H9 (cell line): ENCODE results near the gene BTLA. TPM values are rescaled to one million over a fixed set of nuclear protein-coding genes. Genes with fewer than 3 reads are reported as not detected.
"Not testable (repeated sequence)": the region's sequence is repeated elsewhere in the genome, so short reads cannot be mapped to it uniquely, and the experiment has no call there.

ENCODE experiments used
- DNase-seq: peaks from one replicate; pipeline ENCODE4 v3.0.0-alpha.2; 2017
- H2AFZ ChIP-seq: one replicate; pipeline ENCODE4 v1.6.1; 2013; ENCODE audit warnings: mild to moderate bottlenecking, low read length, control low read depth, moderate library complexity
- H2AK5ac ChIP-seq: 2 replicates; pipeline ENCODE4 v1.6.1; 2013; ENCODE audit warnings: low read length, control low read depth, mixed read lengths; ENCODE audit not compliant: insufficient read length
- H2BK120ac ChIP-seq: one replicate; pipeline ENCODE4 v1.6.1; 2013; ENCODE audit warnings: low read depth, mild to moderate bottlenecking, low read length, control low read depth, inconsistent platforms; ENCODE audit not compliant: poor library complexity, severe bottlenecking
- H2BK12ac ChIP-seq: 2 replicates; pipeline ENCODE4 v1.6.1; 2013; ENCODE audit warnings: low read length, control low read depth, mixed read lengths, low read depth; ENCODE audit not compliant: insufficient read length
- H2BK15ac ChIP-seq: 2 replicates; pipeline ENCODE4 v1.6.1; 2013; ENCODE audit warnings: low read depth, low read length, control low read depth
- H2BK20ac ChIP-seq: one replicate; pipeline ENCODE4 v1.6.1; 2013; ENCODE audit warnings: low read depth, mild to moderate bottlenecking, low read length, control low read depth, inconsistent platforms; ENCODE audit not compliant: poor library complexity, severe bottlenecking
- H2BK5ac ChIP-seq: 2 replicates; pipeline ENCODE4 v1.6.1; 2013; ENCODE audit warnings: low read length, control low read depth, mixed read lengths; ENCODE audit not compliant: insufficient read length
- H3K14ac ChIP-seq: 2 replicates; pipeline ENCODE4 v1.6.1; 2013; ENCODE audit warnings: low read length, control low read depth; ENCODE audit not compliant: insufficient read depth
- H3K18ac ChIP-seq: 2 replicates; pipeline ENCODE4 v1.6.1; 2013; ENCODE audit warnings: low read depth, mild to moderate bottlenecking, mixed read lengths, low read length, control low read depth; ENCODE audit not compliant: insufficient read length
- H3K23ac ChIP-seq: 2 replicates; pipeline ENCODE4 v1.6.1; 2013; ENCODE audit warnings: low read length, control low read depth, mixed read lengths, low read depth; ENCODE audit not compliant: insufficient read length
- H3K23me2 ChIP-seq: 2 replicates; pipeline ENCODE4 v1.6.1; 2013; ENCODE audit warnings: low read depth, mild to moderate bottlenecking, mixed read lengths, low read length, control low read depth; ENCODE audit not compliant: insufficient read length, poor library complexity, severe bottlenecking
- H3K27ac ChIP-seq: 2 replicates; pipeline ENCODE4 v1.5.1; 2013; ENCODE audit warnings: low read length, control low read depth, mixed read lengths, low read depth; ENCODE audit not compliant: insufficient read length
- H3K27me3 ChIP-seq: 2 replicates; pipeline ENCODE4 v1.6.1; 2013; ENCODE audit warnings: low read length, control low read depth, inconsistent platforms; ENCODE audit not compliant: insufficient read depth
- H3K4ac ChIP-seq: 2 replicates; pipeline ENCODE4 v1.6.1; 2013; ENCODE audit warnings: low read depth, mild to moderate bottlenecking, control low read depth, inconsistent platforms, low read length, moderate library complexity
- H3K4me1 ChIP-seq: 2 replicates; pipeline ENCODE4 v1.6.1; 2013; ENCODE audit warnings: low read length, control low read depth, inconsistent platforms; ENCODE audit not compliant: insufficient read depth
- H3K4me2 ChIP-seq: 2 replicates; pipeline ENCODE4 v1.6.1; 2013; ENCODE audit warnings: low read length, control low read depth, mixed read lengths; ENCODE audit not compliant: insufficient read length, insufficient read depth
- H3K56ac ChIP-seq: 2 replicates; pipeline ENCODE4 v1.6.1; 2013; ENCODE audit warnings: low read depth, mild to moderate bottlenecking, mixed read lengths, low read length, control low read depth; ENCODE audit not compliant: insufficient read length
- H3K79me1 ChIP-seq: 2 replicates; pipeline ENCODE4 v1.6.1; 2013; ENCODE audit warnings: low read depth, mild to moderate bottlenecking, moderate library complexity, low read length, control low read depth, inconsistent platforms; ENCODE audit not compliant: insufficient read depth, poor library complexity, severe bottlenecking
- H3K79me2 ChIP-seq: 2 replicates; pipeline ENCODE4 v1.6.1; 2013; ENCODE audit warnings: low read length, control low read depth, inconsistent platforms; ENCODE audit not compliant: insufficient read depth
- H3K9ac ChIP-seq: 2 replicates; pipeline ENCODE4 v1.6.1; 2013; ENCODE audit warnings: low read length, control low read depth, mixed read lengths; ENCODE audit not compliant: insufficient read length; ENCODE audit errors: extremely low read depth
- H3K9me3 ChIP-seq: one replicate; pipeline ENCODE4 v1.6.1; 2013; ENCODE audit warnings: low read depth, low read length, inconsistent platforms; ENCODE audit not compliant: control insufficient read depth
- H3T11ph ChIP-seq: one replicate; pipeline ENCODE4 v1.6.1; 2013; ENCODE audit warnings: mild to moderate bottlenecking, low read length, control low read depth, inconsistent platforms
- H4K20me1 ChIP-seq: one replicate; pipeline ENCODE4 v1.6.1; 2013; ENCODE audit not compliant: control insufficient read depth, insufficient read length, insufficient read depth
- H4K5ac ChIP-seq: 2 replicates; pipeline ENCODE4 v1.6.1; 2013; ENCODE audit warnings: low read depth, mild to moderate bottlenecking, mixed read lengths, low read length, control low read depth; ENCODE audit not compliant: insufficient read length
- H4K8ac ChIP-seq: replicated peaks from 2 replicates; pipeline ENCODE4 v1.6.1; 2013; ENCODE audit warnings: low read length, control low read depth, mixed read lengths, low read depth; ENCODE audit not compliant: insufficient read length
- H4K91ac ChIP-seq: 2 replicates; pipeline ENCODE4 v1.6.1; 2013; ENCODE audit warnings: low read depth, mild to moderate bottlenecking, moderate library complexity, mixed read lengths, low read length, control low read depth; ENCODE audit not compliant: insufficient read length
- H3K27ac Mint-ChIP-seq, 3 experiments: 2 replicates in 2 of 3; 3 replicates in 1 of 3; pipeline ENCODE4 v1.8.0; 2020 to 2021; ENCODE audit warnings: mixed read lengths in 3 of 3, mild to moderate bottlenecking in 1 of 3, moderate library complexity in 1 of 3
- H3K27me3 Mint-ChIP-seq: 2 replicates; pipeline ENCODE4 v1.8.0; 2021; ENCODE audit warnings: low read depth, mild to moderate bottlenecking, moderate library complexity, mixed read lengths
- H3K36me3 Mint-ChIP-seq, 3 experiments: 2 replicates in 2 of 3; 3 replicates in 1 of 3; pipeline ENCODE4 v1.8.0; 2020 to 2021; ENCODE audit warnings: low read depth in 3 of 3, mixed read lengths in 3 of 3; ENCODE audit not compliant: insufficient read depth in 1 of 3
- H3K4me1 Mint-ChIP-seq, 2 experiments: 2 replicates each; pipeline ENCODE4 v1.8.0; 2020; ENCODE audit warnings: mixed read lengths in 2 of 2
- H3K4me3 Mint-ChIP-seq, 2 experiments: 2 replicates in 1 of 2; 3 replicates in 1 of 2; pipeline ENCODE4 v1.8.0; 2020 to 2021; ENCODE audit warnings: mild to moderate bottlenecking in 2 of 2, mixed read lengths in 2 of 2, moderate library complexity in 1 of 2
- H3K9me3 Mint-ChIP-seq, 2 experiments: 2 replicates in 1 of 2; 3 replicates in 1 of 2; pipeline ENCODE4 v1.8.0; 2020; ENCODE audit warnings: mild to moderate bottlenecking in 2 of 2, mixed read lengths in 2 of 2, moderate library complexity in 1 of 2
- CTCF ChIP-seq: fragments of 200-600 bp; sonication (generic); conservative IDR thresholded peaks from 3 replicates; pipeline ENCODE4 v1.8.0; 2021; ENCODE audit warnings: antibody characterized with exemption, mild to moderate bottlenecking
- WGBS: extraction: QIAGEN DNeasy Blood & Tissue Kit; methylation state at CpG from one replicate; pipeline ENCODE4 v1.1.7; 2013; ENCODE audit warnings: missing lambda C conversion rate, low lambda C conversion rate, mixed read lengths; ENCODE audit not compliant: insufficient read length; ENCODE audit errors: extremely low coverage; 5-methylcytosine and 5-hydroxymethylcytosine counted together
- total RNA-seq: library from RNA; stranded (reverse); gene quantifications from 2 replicates; pipeline ENCODE4 v1.2.1, GENCODE V29; 2021

The BTLA gene
- total RNA-seq, 1 experiment from 2014 or later = not detected

- Histone ChIP-seq H3K14ac (no peak overlapping the region), H4K5ac (no peak overlapping the region), H3K18ac (no peak overlapping the region), H3K23me2 (no peaks in the 10 kb centered on the region), H3T11ph (no peak overlapping the region), H3K23ac (no peak overlapping the region), H2BK120ac (no peak overlapping the region), H3K27ac (no peak overlapping the region), H2BK15ac (no peak overlapping the region), H3K9ac (no peak overlapping the region), H4K20me1 (no peaks in the 10 kb centered on the region), H3K56ac (no peak overlapping the region), H2BK5ac (no peak overlapping the region), H3K79me2 (peaks cover 2% of the 10 kb centered on the region; the same call in 1 of the 2 replicates), H4K8ac (no peak overlapping the region), H2AK5ac (no peak overlapping the region), H3K4ac (no peak overlapping the region), H3K4me2 (no peak overlapping the region), H2AFZ (no peak overlapping the region), H2BK20ac (no peak overlapping the region), H4K91ac (no peak overlapping the region), H3K79me1 (no peaks in the 10 kb centered on the region), H3K9me3 (no peaks in the 10 kb centered on the region), H3K27me3 (no peaks in the 10 kb centered on the region), H2BK12ac (no peak overlapping the region), H3K4me1 (no peaks in the 10 kb centered on the region)
- WGBS = no CpG with 5 or more reads among the region's 1 CpG
- no peaks in the 10 kb centered on the region for H3K27me3 Mint-ChIP-seq
- peaks cover 21 to 31% of the 10 kb centered on the region in 2 experiments for H3K9me3 Mint-ChIP-seq
- no peak for TF ChIP-seq CTCF
- H3K36me3 Mint-ChIP-seq = peaks cover 29 to 35% (median 34%) of the 10 kb centered on the region in 3 experiments
- H3K4me1 Mint-ChIP-seq = peaks cover 30 to 34% of the 10 kb centered on the region in 2 experiments
- no peak for DNase-seq
- H3K4me3 Mint-ChIP-seq = no peak overlapping the region
- H3K27ac Mint-ChIP-seq = no peak overlapping the region
Measured at GRCh38 chr3:112424394-112424793, 74.9 kb downstream of the BTLA start.

- not testable (repeated sequence) for H3K27ac ChIP-seq, H3K27me3 ChIP-seq, H3K4me1 ChIP-seq, H3K4me2 ChIP-seq, H3K27me3 Mint-ChIP-seq, H3K56ac ChIP-seq, DNase-seq, H2BK15ac ChIP-seq, H3T11ph ChIP-seq, H4K8ac ChIP-seq, H4K20me1 ChIP-seq, H3K23ac ChIP-seq, H3K79me2 ChIP-seq, H3K23me2 ChIP-seq, H2BK20ac ChIP-seq, H2BK5ac ChIP-seq, H3K18ac ChIP-seq, H2AFZ ChIP-seq, H2BK120ac ChIP-seq, H2BK12ac ChIP-seq, H3K14ac ChIP-seq, H2AK5ac ChIP-seq, H3K4ac ChIP-seq, H4K5ac ChIP-seq, H3K79me1 ChIP-seq, H3K9me3 ChIP-seq, H4K91ac ChIP-seq
- Mint-ChIP-seq H3K4me3 (peak overlapping the region; percentile 77 to 91), H3K4me1 (peaks cover 41 to 42% of the 10 kb centered on the region in 2 experiments), H3K27ac (peak overlapping the region; percentile 63 to 97 (median 84); a peak in 3 of 7 replicates), H3K36me3 (peaks cover 34 to 49% (median 35%) of the 10 kb centered on the region in 3 experiments), H3K9me3 (peaks cover 21 to 31% of the 10 kb centered on the region in 2 experiments)
- peak overlapping the region; percentile 50 for H3K9ac ChIP-seq
- no CpG with 5 or more reads among the region's 7 CpGs for WGBS
Measured at GRCh38 chr3:112422921-112423320, 76.4 kb downstream of the BTLA start.
